Stimulated activated CD8-positive, alpha-beta memory T cell treated with anti-CD3 and anti-CD28 coated beads, Interleukin-7, amount 100 ng/mL, for 4 hours (primary cell): ENCODE measurements around the gene PAX1.

Source experiments
- DNase-seq, 2 donors: peaks; one replicate each; pipeline ENCODE4 v3.0.0-alpha.2; 2020; ENCODE audit warnings: low read depth in 2 of 2

Gene PAX1

GRCh38 chr20:21705575-21706260 is at the start of gene PAX1:
PAX1 (plus strand) TSS chr20:21705664; CDS start chr20:21705713, 49 bp downstream.
- no peak for DNase-seq

GRCh38 chr20:21656308-21657067 is 49.0 kb upstream of the PAX1 start:
- no peak for DNase-seq

- no peak for DNase-seq
Measured at GRCh38 chr20:21661488-21662055, 43.9 kb upstream of the PAX1 start.

- DNase-seq = no peak
Measured at GRCh38 chr20:21663465-21663864, 42.0 kb upstream of the PAX1 start.

GRCh38 chr20:21665687-21666446 is 39.6 kb upstream of the PAX1 start:
- DNase-seq = no peak

GRCh38 chr20:21670126-21670525 is 35.3 kb upstream of the PAX1 start:
- no peak for DNase-seq

- no peak for DNase-seq
Measured at GRCh38 chr20:21670981-21671380, 34.5 kb upstream of the PAX1 start.

- no peak for DNase-seq
Measured at GRCh38 chr20:21677261-21677660, 28.2 kb upstream of the PAX1 start.

GRCh38 chr20:21677781-21678180 is 27.7 kb upstream of the PAX1 start:
- DNase-seq = no peak

GRCh38 chr20:21681234-21681921 is 24.1 kb upstream of the PAX1 start:
- DNase-seq = no peak

- DNase-seq = no peak
Measured at GRCh38 chr20:21681922-21682318, 23.5 kb upstream of the PAX1 start.

- no peak for DNase-seq
Measured at GRCh38 chr20:21682521-21682954, 22.9 kb upstream of the PAX1 start.

GRCh38 chr20:21684671-21685070 is 20.8 kb upstream of the PAX1 start:
- DNase-seq = no peak

- DNase-seq = no peak
Measured at GRCh38 chr20:21685981-21686380, 19.5 kb upstream of the PAX1 start.

- DNase-seq = no peak
Measured at GRCh38 chr20:21693322-21693721, 12.1 kb upstream of the PAX1 start.

- no peak for DNase-seq
Measured at GRCh38 chr20:21698494-21699215, 6.8 kb upstream of the PAX1 start.

- DNase-seq = no peak
Measured at GRCh38 chr20:21699216-21699508, 6.3 kb upstream of the PAX1 start.

GRCh38 chr20:21701171-21701876 is 4.1 kb upstream of the PAX1 start:
- no peak for DNase-seq

GRCh38 chr20:21702016-21702415 is 3.4 kb upstream of the PAX1 start:
- no peak for DNase-seq
